HEK293 (cell line): ENCODE data around the gene RAVER2.

ENCODE experiments used
- CTCF ChIA-PET: fragments of 350-600 bp; formaldehyde crosslinking; extraction: SDS; loops from one replicate; lab custom pipeline; 2021; ENCODE audit warnings: antibody characterized with exemption; lab: Yijun Ruan, JAX
- POLR2A ChIA-PET: fragments of 300-600 bp; formaldehyde crosslinking; extraction: SDS; loops from one replicate; lab custom pipeline; 2020; ENCODE audit warnings: antibody characterized with exemption, inconsistent platforms; lab: Yijun Ruan, JAX
- H3K27ac ChIP-seq: fragments of 200-500 bp; sonication (Bioruptor generic); 2 replicates; pipeline ENCODE4 v1.5.1; 2014; ENCODE audit warnings: low read depth, low read length, control low read depth, inconsistent platforms; ENCODE audit errors: extremely low read depth
- H3K36me3 ChIP-seq, 2 experiments: fragments of 200-500 bp in 1 of 2; sonication (Bioruptor generic) in 1 of 2; 1 replicate in 1 of 2; 2 replicates in 1 of 2; pipeline ENCODE4 v1.5.1; 2014 to 2017; ENCODE audit warnings: inconsistent platforms in 2 of 2, low read length in 2 of 2; ENCODE audit not compliant: control insufficient read depth in 2 of 2, insufficient read depth in 1 of 2
- H3K4me1 ChIP-seq: fragments of 200-500 bp; sonication (Bioruptor generic); 2 replicates; pipeline ENCODE4 v1.5.1; 2014; ENCODE audit warnings: mild to moderate bottlenecking, low read length, inconsistent platforms; ENCODE audit not compliant: control insufficient read depth, insufficient read depth
- H3K4me3 ChIP-seq: 2 replicates; pipeline ENCODE4 v1.5.1; 2011; ENCODE audit warnings: low read depth, mild to moderate bottlenecking, control low read depth, low read length, moderate library complexity
- H3K9me3 ChIP-seq: fragments of 200-500 bp; sonication (Bioruptor generic); 2 replicates; pipeline ENCODE4 v1.5.1; 2014; ENCODE audit warnings: low read depth, low read length, inconsistent platforms; ENCODE audit not compliant: control insufficient read depth, insufficient read depth
- IKZF3 ChIP-seq: fragments of 450-650 bp; IDR thresholded peaks from 2 replicates; pipeline ENCODE4 v1.5.0; 2018; ENCODE audit warnings: missing biosample characterization, mild to moderate bottlenecking, missing genetic modification characterization, moderate library complexity
- MZF1 ChIP-seq: fragments of 450-650 bp; formaldehyde crosslinking; IDR thresholded peaks from 2 replicates; pipeline ENCODE4 v1.5.1; 2017; ENCODE audit warnings: missing biosample characterization, missing genetic modification characterization, borderline replicate concordance
- OSR2 ChIP-seq: fragments of 450-650 bp; formaldehyde crosslinking; IDR thresholded peaks from 2 replicates; pipeline ENCODE4 v1.5.1; 2016; ENCODE audit warnings: missing biosample characterization, missing genetic modification characterization
- RBAK ChIP-seq: fragments of 450-650 bp; formaldehyde crosslinking; IDR thresholded peaks from 2 replicates; pipeline ENCODE4 v1.5.1; 2016; ENCODE audit warnings: missing biosample characterization, missing genetic modification characterization
- SP2 ChIP-seq: fragments of 450-650 bp; formaldehyde crosslinking; IDR thresholded peaks from 2 replicates; pipeline ENCODE4 v1.5.1; 2016; ENCODE audit warnings: missing biosample characterization, missing genetic modification characterization
- TRIM28 ChIP-seq: IDR thresholded peaks from 2 replicates; pipeline ENCODE4 v1.6.1; 2011; ENCODE audit warnings: low read length, control low read depth, borderline replicate concordance
- ZBTB17 ChIP-seq: fragments of 450-650 bp; formaldehyde crosslinking; IDR thresholded peaks from 2 replicates; pipeline ENCODE4 v1.5.1; 2016; ENCODE audit warnings: missing biosample characterization, missing genetic modification characterization
- ZBTB20 ChIP-seq: fragments of 450-650 bp; formaldehyde crosslinking; IDR thresholded peaks from 2 replicates; pipeline ENCODE4 v1.5.1; 2016; ENCODE audit warnings: missing biosample characterization, missing genetic modification characterization
- ZNF18 ChIP-seq: fragments of 450-650 bp; formaldehyde crosslinking; IDR thresholded peaks from 2 replicates; pipeline ENCODE4 v1.5.1; 2016; ENCODE audit warnings: missing biosample characterization, missing genetic modification characterization
- ZNF2 ChIP-seq: fragments of 450-650 bp; formaldehyde crosslinking; IDR thresholded peaks from 2 replicates; pipeline ENCODE4 v1.5.1; 2016; ENCODE audit warnings: missing biosample characterization, missing genetic modification characterization
- ZNF214 ChIP-seq: fragments of 450-650 bp; formaldehyde crosslinking; IDR thresholded peaks from 2 replicates; pipeline ENCODE4 v1.5.1; 2017; ENCODE audit warnings: missing biosample characterization, mild to moderate bottlenecking, missing genetic modification characterization, borderline replicate concordance
- ZNF221 ChIP-seq: fragments of 450-650 bp; formaldehyde crosslinking; IDR thresholded peaks from 2 replicates; pipeline ENCODE4 v1.5.1; 2017; ENCODE audit warnings: missing biosample characterization, missing genetic modification characterization, borderline replicate concordance
- ZNF266 ChIP-seq: fragments of 450-650 bp; formaldehyde crosslinking; IDR thresholded peaks from 2 replicates; pipeline ENCODE4 v1.5.1; 2016; ENCODE audit warnings: missing biosample characterization, missing genetic modification characterization, low read depth
- ZNF324 ChIP-seq: fragments of 450-650 bp; formaldehyde crosslinking; IDR thresholded peaks from 2 replicates; pipeline ENCODE4 v1.5.1; 2016; ENCODE audit warnings: missing biosample characterization, missing genetic modification characterization
- ZNF404 ChIP-seq: fragments of 450-650 bp; formaldehyde crosslinking; IDR thresholded peaks from 2 replicates; pipeline ENCODE4 v1.5.1; 2017; ENCODE audit warnings: missing biosample characterization, missing genetic modification characterization
- ZNF416 ChIP-seq: fragments of 450-650 bp; formaldehyde crosslinking; IDR thresholded peaks from 2 replicates; pipeline ENCODE4 v1.5.1; 2016; ENCODE audit warnings: missing biosample characterization, missing genetic modification characterization
- ZNF488 ChIP-seq: fragments of 450-650 bp; formaldehyde crosslinking; IDR thresholded peaks from 2 replicates; pipeline ENCODE4 v1.5.1; 2016; ENCODE audit warnings: missing biosample characterization, missing genetic modification characterization
- ZNF501 ChIP-seq: fragments of 450-650 bp; formaldehyde crosslinking; IDR thresholded peaks from 2 replicates; pipeline ENCODE4 v1.5.1; 2016; ENCODE audit warnings: missing biosample characterization, missing genetic modification characterization
- ZNF530 ChIP-seq: fragments of 450-650 bp; formaldehyde crosslinking; IDR thresholded peaks from 2 replicates; pipeline ENCODE4 v1.5.1; 2016; ENCODE audit warnings: low read depth, missing biosample characterization, missing genetic modification characterization
- ZNF544 ChIP-seq: fragments of 450-650 bp; formaldehyde crosslinking; IDR thresholded peaks from 2 replicates; pipeline ENCODE4 v1.5.0; 2017; ENCODE audit warnings: missing biosample characterization, missing genetic modification characterization
- ZNF558 ChIP-seq: fragments of 450-650 bp; formaldehyde crosslinking; IDR thresholded peaks from 2 replicates; pipeline ENCODE4 v1.5.1; 2016; ENCODE audit warnings: missing biosample characterization, missing genetic modification characterization
- ZNF580 ChIP-seq: fragments of 450-650 bp; formaldehyde crosslinking; IDR thresholded peaks from 2 replicates; pipeline ENCODE4 v1.5.1; 2016; ENCODE audit warnings: missing biosample characterization, missing genetic modification characterization
- ZNF624 ChIP-seq: fragments of 450-650 bp; formaldehyde crosslinking; IDR thresholded peaks from 2 replicates; pipeline ENCODE4 v1.5.1; 2017; ENCODE audit warnings: missing biosample characterization, missing genetic modification characterization
- ZNF626 ChIP-seq: fragments of 450-650 bp; sonication (Bioruptor Pico); formaldehyde crosslinking; IDR thresholded peaks from 2 replicates; pipeline ENCODE4 v1.5.1; 2018; ENCODE audit warnings: missing biosample characterization, missing genetic modification characterization, inconsistent platforms
- ZNF629 ChIP-seq: fragments of 450-650 bp; formaldehyde crosslinking; IDR thresholded peaks from 2 replicates; pipeline ENCODE4 v1.5.1; 2017; ENCODE audit warnings: missing biosample characterization, missing genetic modification characterization
- ZNF677 ChIP-seq: fragments of 450-650 bp; IDR thresholded peaks from 2 replicates; pipeline ENCODE4 v1.5.0; 2018; ENCODE audit warnings: missing biosample characterization, mild to moderate bottlenecking, missing genetic modification characterization, moderate library complexity
- ZNF692 ChIP-seq: fragments of 450-650 bp; formaldehyde crosslinking; IDR thresholded peaks from 2 replicates; pipeline ENCODE4 v1.5.1; 2016; ENCODE audit warnings: missing biosample characterization, missing genetic modification characterization
- TF ChIP-seq, protein P1 (sequence below): fragments of 450-650 bp; formaldehyde crosslinking; IDR thresholded peaks from 2 replicates; pipeline ENCODE4 v1.5.1; 2016; ENCODE audit warnings: missing biosample characterization, missing genetic modification characterization
- TF ChIP-seq, protein P2 (sequence below): fragments of 450-650 bp; formaldehyde crosslinking; IDR thresholded peaks from 2 replicates; pipeline ENCODE4 v1.5.1; 2016; ENCODE audit warnings: missing biosample characterization, missing genetic modification characterization
- TF ChIP-seq, protein P3 (sequence below): fragments of 450-650 bp; formaldehyde crosslinking; IDR thresholded peaks from 2 replicates; pipeline ENCODE4 v1.5.1; 2016; ENCODE audit warnings: missing biosample characterization, missing genetic modification characterization

Gene RAVER2

GRCh38 chr1:64844609-64845008 lies 99.7 kb downstream of the RAVER2 start:
- no peaks in the 10 kb centered on the region for H3K4me1 ChIP-seq
- TF ChIP-seq ZNF501 (tag by site-specific recombination) (no peak), ZNF266 (tag by site-specific recombination) (no peak), ZNF626 (tag by site-specific recombination) (no peak), ZNF692 (tag by site-specific recombination) (no peak), MZF1 (no peak), ZNF530 (tag by site-specific recombination) (no peak), ZBTB17 (tag by site-specific recombination) (no peak), ZNF624 (tag by site-specific recombination) (no peak), ZNF324 (tag by site-specific recombination) (no peak), ZNF2 (no peak), ZNF580 (no peak), IKZF3 (tag by site-specific recombination) (no peak)
- TF ChIP-seq, protein P1, sequence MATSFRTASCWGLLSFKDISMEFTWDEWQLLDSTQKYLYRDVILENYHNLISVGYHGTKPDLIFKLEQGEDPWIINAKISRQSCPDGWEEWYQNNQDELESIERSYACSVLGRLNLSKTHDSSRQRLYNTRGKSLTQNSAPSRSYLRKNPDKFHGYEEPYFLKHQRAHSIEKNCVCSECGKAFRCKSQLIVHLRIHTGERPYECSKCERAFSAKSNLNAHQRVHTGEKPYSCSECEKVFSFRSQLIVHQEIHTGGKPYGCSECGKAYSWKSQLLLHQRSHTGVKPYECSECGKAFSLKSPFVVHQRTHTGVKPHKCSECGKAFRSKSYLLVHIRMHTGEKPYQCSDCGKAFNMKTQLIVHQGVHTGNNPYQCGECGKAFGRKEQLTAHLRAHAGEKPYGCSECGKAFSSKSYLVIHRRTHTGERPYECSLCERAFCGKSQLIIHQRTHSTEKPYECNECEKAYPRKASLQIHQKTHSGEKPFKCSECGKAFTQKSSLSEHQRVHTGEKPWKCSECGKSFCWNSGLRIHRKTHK, result no peak
- TF ChIP-seq, protein P2, sequence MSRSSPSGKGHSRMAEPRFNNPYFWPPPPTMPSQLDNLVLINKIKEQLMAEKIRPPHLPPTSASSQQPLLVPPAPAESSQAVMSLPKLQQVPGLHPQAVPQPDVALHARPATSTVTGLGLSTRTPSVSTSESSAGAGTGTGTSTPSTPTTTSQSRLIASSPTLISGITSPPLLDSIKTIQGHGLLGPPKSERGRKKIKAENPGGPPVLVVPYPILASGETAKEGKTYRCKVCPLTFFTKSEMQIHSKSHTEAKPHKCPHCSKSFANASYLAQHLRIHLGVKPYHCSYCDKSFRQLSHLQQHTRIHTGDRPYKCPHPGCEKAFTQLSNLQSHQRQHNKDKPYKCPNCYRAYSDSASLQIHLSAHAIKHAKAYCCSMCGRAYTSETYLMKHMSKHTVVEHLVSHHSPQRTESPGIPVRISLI (tag by site-specific recombination), result no peak
- TF ChIP-seq, protein P3, sequence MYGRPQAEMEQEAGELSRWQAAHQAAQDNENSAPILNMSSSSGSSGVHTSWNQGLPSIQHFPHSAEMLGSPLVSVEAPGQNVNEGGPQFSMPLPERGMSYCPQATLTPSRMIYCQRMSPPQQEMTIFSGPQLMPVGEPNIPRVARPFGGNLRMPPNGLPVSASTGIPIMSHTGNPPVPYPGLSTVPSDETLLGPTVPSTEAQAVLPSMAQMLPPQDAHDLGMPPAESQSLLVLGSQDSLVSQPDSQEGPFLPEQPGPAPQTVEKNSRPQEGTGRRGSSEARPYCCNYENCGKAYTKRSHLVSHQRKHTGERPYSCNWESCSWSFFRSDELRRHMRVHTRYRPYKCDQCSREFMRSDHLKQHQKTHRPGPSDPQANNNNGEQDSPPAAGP (tag by site-specific recombination), result no peak
- ChIA-PET CTCF (no interaction called here), POLR2A (no interaction called here)
- no peak overlapping the region for H3K4me3 ChIP-seq
- H3K9me3 ChIP-seq, result no peaks in the 10 kb centered on the region
- H3K27ac ChIP-seq, result no peak overlapping the region
- H3K36me3 ChIP-seq, result peaks cover 0 to 76% of the 10 kb centered on the region in 2 experiments; a peak in 1 of 3 replicates

DNA sequence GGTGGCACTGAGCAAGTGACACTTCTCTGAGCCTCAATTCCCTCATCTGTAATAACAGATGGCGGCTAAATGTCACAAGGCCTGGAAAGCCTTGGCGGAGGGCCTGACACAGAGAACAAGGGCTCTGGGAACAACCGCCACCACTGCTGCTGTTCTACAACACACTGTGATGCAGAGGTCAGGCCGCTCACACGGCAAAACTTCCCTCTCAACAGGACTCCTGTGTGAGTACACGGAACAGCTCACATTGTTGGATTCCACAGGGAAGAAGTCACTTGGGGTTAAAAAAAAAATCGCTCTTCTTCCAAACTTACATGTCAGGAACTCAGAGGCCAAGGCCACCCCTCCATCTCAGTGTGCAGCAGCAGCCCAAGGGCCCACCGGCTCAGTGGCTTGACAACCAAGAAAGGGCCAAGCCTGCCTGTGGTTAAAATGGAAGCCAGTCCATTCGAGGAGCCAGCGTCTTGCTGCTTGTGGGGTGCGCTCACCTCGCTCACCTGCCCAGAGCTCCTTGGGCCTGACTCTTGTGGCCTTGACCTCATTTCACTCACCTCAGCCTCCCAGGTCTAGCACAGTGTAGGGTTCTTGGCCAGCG lies 101.1 kb downstream of the RAVER2 start:
- Histone ChIP-seq H3K27ac (no peak overlapping the region), H3K4me3 (no peak overlapping the region), H3K36me3 (peaks cover 0 to 76% of the 10 kb centered on the region in 2 experiments; a peak in 1 of 3 replicates), H3K4me1 (no peaks in the 10 kb centered on the region), H3K9me3 (no peaks in the 10 kb centered on the region)
- ChIA-PET POLR2A (no interaction called here), CTCF (interaction anchor here (0.5 kb wide), 1 partner anchor 336 kb away, joined by 3 read pairs; no protein-coding TSS in a partner anchor)
- TF ChIP-seq ZNF416 (tag by site-specific recombination) (no peak), ZNF404 (tag by site-specific recombination) (no peak), ZNF629 (tag by site-specific recombination) (no peak), ZBTB20 (tag by site-specific recombination) (no peak), ZNF626 (tag by site-specific recombination) (no peak), ZNF18 (tag by site-specific recombination) (no peak), RBAK (no peak), ZNF488 (tag by site-specific recombination) (no peak), ZNF677 (no peak), ZNF214 (no peak), OSR2 (tag by site-specific recombination) (no peak), SP2 (tag by site-specific recombination) (no peak), ZNF221 (no peak), ZNF544 (tag by site-specific recombination) (no peak), TRIM28 (no peak), ZNF558 (tag by site-specific recombination) (no peak)
